Body of pancreas (tissue), 4 donors: ENCODE data around the gene MCRS1. TPM values are rescaled to one million over a fixed set of nuclear protein-coding genes. Genes with fewer than 3 reads are reported as not detected.

Source experiments
- ATAC-seq: fragments of 150-250 bp; one replicate; pipeline ENCODE4 v1.9.1; 2016
- DNase-seq, 4 donors: peaks; one replicate each; pipeline ENCODE4 v3.0.0-alpha.2; 2019
- H3K27ac ChIP-seq, 4 donors: fragments of 200-600 bp; sonication (generic); 1 replicate in 3 of 4; 2 replicates in 1 of 4; pipeline versions ENCODE4 v1.5.1 to v1.6.1; 2016 to 2019; ENCODE audit warnings: mild to moderate bottlenecking in 1 of 4, mixed read lengths in 1 of 4, moderate library complexity in 1 of 4
- H3K27me3 ChIP-seq, 2 donors: fragments of 200-600 bp; sonication (generic); one replicate each; pipeline ENCODE4 v1.6.0; 2016; ENCODE audit warnings: mild to moderate bottlenecking in 1 of 2
- H3K36me3 ChIP-seq, 2 donors: fragments of 200-600 bp; sonication (generic); replicated peaks in 1 of 2; 2 replicates each; pipeline ENCODE4 v1.5.1; 2016; ENCODE audit warnings: low read depth in 2 of 2; ENCODE audit not compliant: insufficient read depth in 1 of 2
- H3K4me1 ChIP-seq: fragments of 200-600 bp; sonication (generic); one replicate; pipeline ENCODE4 v1.6.0; 2016
- H3K4me3 ChIP-seq, 2 donors: fragments of 200-600 bp; sonication (generic); 1 replicate in 1 of 2; 2 replicates in 1 of 2; pipeline ENCODE4 v1.5.1; 2016 to 2019
- H3K9me3 ChIP-seq, 3 donors: fragments of 200-600 bp; sonication (generic); 1 replicate in 2 of 3; 2 replicates in 1 of 3; pipeline ENCODE4 v1.5.1; 2016
- POLR2A ChIP-seq, 3 donors: fragments of 450-650 bp; IDR thresholded peaks; one replicate each; pipeline ENCODE4 v1.6.1; 2016; ENCODE audit warnings: antibody characterized with exemption in 3 of 3, mild to moderate bottlenecking in 2 of 3
- WGBS, 2 donors: methylation state at CpG; one replicate each; pipeline ENCODE4 v1.1.5; 2017; 5-methylcytosine and 5-hydroxymethylcytosine counted together
- intact Hi-C: fragments of 100-400 bp; cut with DNase I; formaldehyde crosslinking; loops from one replicate; pipeline ENCODE4 v1.15.1; 2023
- total RNA-seq, 2 donors: library from RNA; depleted of rRNA; stranded (reverse); fragments of >200 nt; gene quantifications; one replicate each; pipeline ENCODE4 v1.1.0, GENCODE V29; 2016
- TF ChIP-seq, protein P1 (sequence below), 7 experiments: fragments of 450-650 bp in 4 of 7; fragments of 200-600 bp in 3 of 7; sonication (generic) in 3 of 7; IDR thresholded peaks; one replicate each; pipeline ENCODE4 v1.5.1; 2016 to 2019; ENCODE audit warnings: antibody characterized with exemption in 7 of 7

MCRS1 gene
- total RNA-seq, 2 donors from 2014 or later = 34.2 to 49.8 TPM

DNA sequence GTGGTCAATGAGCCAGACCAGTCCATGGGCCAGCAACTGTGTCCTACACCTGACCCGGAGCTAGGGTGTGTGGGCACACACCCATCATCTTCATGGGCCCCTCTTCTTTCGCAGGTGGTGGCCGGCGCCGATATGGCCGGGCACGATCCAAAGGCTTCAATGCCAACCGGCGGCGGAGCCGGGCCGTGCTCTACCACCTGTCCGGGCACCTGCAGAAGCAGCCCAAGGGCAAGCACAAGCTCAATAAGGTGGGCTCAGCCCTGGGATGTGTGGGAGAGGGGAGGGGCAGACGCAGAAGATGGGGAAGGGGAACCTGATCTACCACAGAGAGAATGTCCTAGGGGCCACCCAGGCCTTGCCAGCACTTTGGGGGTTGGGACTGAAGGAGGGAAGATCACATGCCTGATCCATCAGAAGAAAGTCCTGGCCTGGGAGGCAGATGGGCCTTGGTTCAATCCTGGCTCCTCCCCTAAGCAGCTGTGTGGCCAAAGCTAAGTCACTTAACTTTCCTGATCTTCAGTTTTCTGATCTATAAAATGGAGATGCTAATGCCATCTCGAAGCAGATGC is 25.3 kb downstream of the MCRS1 start:
- H3K36me3 ChIP-seq = no peaks in the 10 kb centered on the region
- H3K4me1 ChIP-seq = peaks cover 8% of the 10 kb centered on the region
- 50 to 85% methylated on average over 3 to 15 of the region's 15 CpGs for WGBS, 2 donors
- H3K27me3 ChIP-seq = no peaks in the 10 kb centered on the region
- H3K27ac ChIP-seq = no peak overlapping the region
- no peak for TF ChIP-seq POLR2A (IDR thresholded peaks at IDR 0.05)
- TF ChIP-seq, protein P1, sequence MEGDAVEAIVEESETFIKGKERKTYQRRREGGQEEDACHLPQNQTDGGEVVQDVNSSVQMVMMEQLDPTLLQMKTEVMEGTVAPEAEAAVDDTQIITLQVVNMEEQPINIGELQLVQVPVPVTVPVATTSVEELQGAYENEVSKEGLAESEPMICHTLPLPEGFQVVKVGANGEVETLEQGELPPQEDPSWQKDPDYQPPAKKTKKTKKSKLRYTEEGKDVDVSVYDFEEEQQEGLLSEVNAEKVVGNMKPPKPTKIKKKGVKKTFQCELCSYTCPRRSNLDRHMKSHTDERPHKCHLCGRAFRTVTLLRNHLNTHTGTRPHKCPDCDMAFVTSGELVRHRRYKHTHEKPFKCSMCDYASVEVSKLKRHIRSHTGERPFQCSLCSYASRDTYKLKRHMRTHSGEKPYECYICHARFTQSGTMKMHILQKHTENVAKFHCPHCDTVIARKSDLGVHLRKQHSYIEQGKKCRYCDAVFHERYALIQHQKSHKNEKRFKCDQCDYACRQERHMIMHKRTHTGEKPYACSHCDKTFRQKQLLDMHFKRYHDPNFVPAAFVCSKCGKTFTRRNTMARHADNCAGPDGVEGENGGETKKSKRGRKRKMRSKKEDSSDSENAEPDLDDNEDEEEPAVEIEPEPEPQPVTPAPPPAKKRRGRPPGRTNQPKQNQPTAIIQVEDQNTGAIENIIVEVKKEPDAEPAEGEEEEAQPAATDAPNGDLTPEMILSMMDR (IDR thresholded peaks at IDR 0.05) = no peak
- intact Hi-C loops = no loop called here
- no peak overlapping the region for H3K4me3 ChIP-seq
- ATAC-seq = no peak
- H3K9me3 ChIP-seq = no peaks in the 10 kb centered on the region
- no peak for DNase-seq

DNA sequence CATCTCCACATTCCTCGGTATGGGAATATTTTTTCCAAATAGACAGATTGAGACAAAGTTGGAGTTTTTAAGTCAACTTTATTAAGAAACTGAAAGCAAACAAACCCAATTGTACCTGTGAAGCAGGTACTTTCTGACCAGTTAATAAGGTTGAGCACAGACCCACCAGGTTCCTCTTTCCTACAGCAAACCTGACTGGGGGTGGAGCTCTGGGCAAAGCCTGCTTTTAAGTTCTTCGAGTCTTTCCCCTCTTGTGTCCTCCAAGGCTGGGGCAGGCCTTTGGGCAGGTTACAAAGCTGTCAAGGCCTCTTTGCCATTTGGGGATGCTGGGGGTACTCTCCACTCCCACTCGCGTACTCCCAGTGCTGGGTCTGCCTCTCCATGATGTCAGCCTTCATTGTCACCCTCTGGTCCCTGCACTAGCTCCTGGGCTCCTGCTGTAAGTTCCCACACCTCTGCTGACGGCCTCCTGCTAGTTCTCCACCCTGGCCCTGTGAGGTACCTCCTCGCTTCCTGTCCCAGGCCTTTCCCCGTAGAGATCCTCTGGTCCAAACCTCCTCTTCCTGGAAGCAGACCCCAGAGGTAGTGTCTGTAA is 25.9 kb downstream of the MCRS1 start:
- TF ChIP-seq, protein P1 (IDR thresholded peaks at IDR 0.05) = no peak
- no peak for TF ChIP-seq POLR2A (IDR thresholded peaks at IDR 0.05)
- Histone ChIP-seq H3K4me1 (peaks cover 12% of the 10 kb centered on the region), H3K9me3 (no peaks in the 10 kb centered on the region), H3K4me3 (no peak overlapping the region), H3K27me3 (no peaks in the 10 kb centered on the region), H3K27ac (no peak overlapping the region), H3K36me3 (no peaks in the 10 kb centered on the region)
- ATAC-seq (no peak), DNase-seq (no peak)
- intact Hi-C loops = no loop called here
- 81 to 83% methylated on average over 7 of the region's 7 CpGs for WGBS, 2 donors

DNA sequence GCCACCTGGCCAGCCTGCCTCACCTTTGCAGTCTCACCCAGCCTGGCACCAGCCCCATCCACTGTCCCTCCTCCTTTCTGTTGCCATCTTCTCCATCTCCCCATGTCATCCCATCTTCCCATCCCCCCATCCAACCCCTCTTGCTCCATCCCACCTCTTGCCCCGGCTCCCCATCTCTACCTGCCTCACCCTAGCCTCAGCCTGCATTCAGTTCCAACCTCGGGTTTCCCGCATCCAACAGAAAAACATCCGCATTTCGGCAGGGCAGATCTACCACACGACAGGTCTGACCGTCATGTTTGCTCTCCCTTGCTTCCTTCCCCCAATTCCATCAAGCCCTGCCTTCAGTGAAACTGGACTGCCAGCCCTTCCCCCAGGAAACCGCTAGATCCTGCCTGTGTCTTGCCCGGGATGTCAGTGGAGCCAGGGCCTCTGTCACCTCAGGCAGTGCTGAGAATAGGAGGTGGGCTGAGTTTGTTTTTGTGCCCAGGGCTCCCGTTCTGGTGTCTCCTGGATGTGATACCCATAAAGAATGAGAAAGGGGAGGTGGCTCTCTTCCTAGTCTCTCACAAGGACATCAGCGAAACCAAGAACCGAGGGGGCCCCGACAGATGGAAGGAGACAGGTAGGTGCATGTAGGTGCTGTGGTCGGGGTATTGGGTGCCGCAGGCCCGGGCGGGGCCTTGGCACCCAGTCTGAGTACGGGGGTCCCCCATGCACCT is 26.6 kb downstream of the MCRS1 start:
- DNase-seq (no peak), ATAC-seq (no peak)
- no peaks in the 10 kb centered on the region for H3K27me3 ChIP-seq
- TF ChIP-seq, protein P1 (IDR thresholded peaks at IDR 0.05) = no peak
- TF ChIP-seq POLR2A (IDR thresholded peaks at IDR 0.05) = no peak
- H3K27ac ChIP-seq = no peak overlapping the region
- H3K4me1 ChIP-seq = peaks cover 12% of the 10 kb centered on the region
- intact Hi-C loops = no loop called here
- no peak overlapping the region for H3K4me3 ChIP-seq
- no peaks in the 10 kb centered on the region for H3K9me3 ChIP-seq
- H3K36me3 ChIP-seq = no peaks in the 10 kb centered on the region
- WGBS, 2 donors = 84 to 91% methylated on average over 13 to 18 of the region's 18 CpGs

- WGBS, 2 donors = 75 to 81% methylated on average over 9 to 21 of the region's 21 CpGs
- Histone ChIP-seq H3K9me3 (no peaks in the 10 kb centered on the region), H3K27ac (no peak overlapping the region), H3K27me3 (no peaks in the 10 kb centered on the region), H3K4me1 (peaks cover 12% of the 10 kb centered on the region), H3K36me3 (no peaks in the 10 kb centered on the region), H3K4me3 (no peak overlapping the region)
- ATAC-seq (no peak), DNase-seq (peak in 1 of 4 donors; percentile 6)
- intact Hi-C loops = no loop called here
- TF ChIP-seq, protein P1 (IDR thresholded peaks at IDR 0.05) = no peak
- no peak for TF ChIP-seq POLR2A (IDR thresholded peaks at IDR 0.05)
These were observed 27.5 kb downstream of the MCRS1 start for GRCh38 chr12:49540229-49541139.
